K562 (cell line): ENCODE data around the gene SLC35G6. TPM values are rescaled to one million over a fixed set of nuclear protein-coding genes. Genes with fewer than 3 reads are reported as not detected.

Experiments
- CXXC5 ChIP-seq: fragments of 250-450 bp; sonication (Bioruptor Pico); IDR thresholded peaks from 2 replicates; pipeline ENCODE4 v1.8.0; 2022; ENCODE audit warnings: inconsistent platforms, mild to moderate bottlenecking, moderate library complexity
- EGR1 ChIP-seq: fragments of 450-650 bp; conservative IDR thresholded peaks from 2 replicates; pipeline ENCODE4 v1.6.1; 2017; ENCODE audit warnings: mild to moderate bottlenecking
- HDAC1 ChIP-seq, 2 experiments: fragments of 450-650 bp; IDR thresholded peaks; 2 replicates each; pipeline ENCODE4 v1.6.1; 2016 to 2017; ENCODE audit warnings: inconsistent platforms in 1 of 2, mild to moderate bottlenecking in 1 of 2, moderate library complexity in 1 of 2
- HDGF ChIP-seq: fragments of 450-650 bp; IDR thresholded peaks from 2 replicates; pipeline ENCODE4 v1.6.1; 2016
- HES1 ChIP-seq: fragments of 450-650 bp; IDR thresholded peaks from 2 replicates; pipeline ENCODE4 v1.6.1; 2016; ENCODE audit warnings: low read depth, mild to moderate bottlenecking, moderate library complexity
- HMGN3 ChIP-seq: IDR thresholded peaks from 2 replicates; pipeline ENCODE4 v1.6.1; 2011; ENCODE audit warnings: borderline replicate concordance, low read depth, mild to moderate bottlenecking, mixed read lengths, low read length; ENCODE audit not compliant: insufficient read length; ENCODE audit errors: extremely low read depth
- HNRNPLL ChIP-seq: fragments of 200-400 bp; formaldehyde crosslinking; IDR thresholded peaks from 2 replicates; pipeline ENCODE4 v1.6.1; 2017; ENCODE audit warnings: low read length, low read depth, mild to moderate bottlenecking; ENCODE audit not compliant: poor library complexity, severe bottlenecking
- MAFG ChIP-seq: fragments of 450-650 bp; conservative IDR thresholded peaks from 2 replicates; pipeline ENCODE4 v1.6.1; 2016; ENCODE audit warnings: missing genetic modification characterization, missing compliant biosample characterization
- ZC3H4 ChIP-seq: sonication (generic); formaldehyde crosslinking; IDR thresholded peaks from 2 replicates; pipeline ENCODE4 v1.9.0; 2021; ENCODE audit warnings: missing genetic modification reagents, borderline replicate concordance
- ZNF24 ChIP-seq: fragments of 450-650 bp; IDR thresholded peaks from 2 replicates; pipeline ENCODE4 v1.6.1; 2016
- ZNF655 ChIP-seq: fragments of 250-450 bp; sonication (Bioruptor Pico); IDR thresholded peaks from 2 replicates; pipeline ENCODE4 v1.5.0; 2021
- ZNF75A ChIP-seq: fragments of 450-650 bp; formaldehyde crosslinking; IDR thresholded peaks from 2 replicates; pipeline ENCODE4 v1.4.0; 2020; ENCODE audit warnings: mild to moderate bottlenecking
- ZNF77 ChIP-seq: fragments of 250-450 bp; sonication (Bioruptor Pico); IDR thresholded peaks from 2 replicates; pipeline ENCODE4 v1.5.0; 2020
- polyA plus RNA-seq, 8 experiments: library from polyadenylated mRNA; depleted of rRNA in 4 of 8; stranded (reverse) in 5 of 8; unstranded in 3 of 8; fragments of >200 nt; fragmentation: Nextera tagmentation in 2 of 8; fragmentation: Illumina TruSeq in 1 of 8; extraction: Ambion mirVana in 2 of 8; extraction: Trizol in 1 of 8; gene quantifications; 2 replicates each; pipeline versions ENCODE4 v1.2.1 to v1.2.3, GENCODE V29; 2011 to 2014; ENCODE audit warnings: inconsistent platforms in 1 of 8, missing spikeins in 1 of 8
- total RNA-seq, 7 experiments: library from RNA; depleted of rRNA in 6 of 7; stranded (reverse); fragments of >200 nt in 6 of 7; fragmentation: Illumina TruSeq in 2 of 7; extraction: Trizol in 2 of 7; gene quantifications; 2 replicates each; pipeline versions ENCODE4 v1.2.1 to v1.2.3, GENCODE V29; 2011 to 2021; ENCODE audit warnings: low replicate concordance in 1 of 7

SLC35G6 gene
- total and polyA plus RNA-seq, 9 of the 15 experiments (the other 6 are each of a cell fraction or from before 2014, with no cell fraction given) = not detected

- TF ChIP-seq CXXC5 (CRISPR knock-in tag) (no peak), ZNF77 (no peak), MAFG (tag) (no peak), ZNF75A (CRISPR knock-in tag) (no peak), HNRNPLL (no peak), HES1 (no peak), EGR1 (0 out of 2 replicates have a peak, but pooled peaks have one; percentile 2), HDGF (no peak), ZNF655 (CRISPR knock-in tag) (no peak), ZNF24 (0 out of 2 replicates have a peak, but pooled peaks have one; percentile 11), ZC3H4 (no peak), HDAC1 (IDR thresholded peaks at IDR 0.05) (0 out of 4 replicates have a peak, but pooled peaks of 1 of the 2 experiments have one; percentile 17), HMGN3 (no peak)
Measured at GRCh38 chr17:7445619-7445968, 35.7 kb upstream of the SLC35G6 start (continued).
